Endodermal cell (in vitro differentiated cells): ENCODE measurements around the gene CTAGE9. TPM values are rescaled to one million over a fixed set of nuclear protein-coding genes. Genes with fewer than 3 reads are reported as not detected.
"Not testable (repeated sequence)": the region's sequence is repeated elsewhere in the genome, so short reads cannot be mapped to it uniquely, and the experiment has no call there.

Experiments
- DNase-seq: peaks from one replicate; pipeline ENCODE4 v3.0.0-alpha.2; 2017
- H3K27ac ChIP-seq: 2 replicates; pipeline ENCODE4 v1.5.1; 2013; ENCODE audit warnings: mild to moderate bottlenecking, low read depth, low read length, moderate library complexity
- H3K27me3 ChIP-seq: 2 replicates; pipeline ENCODE4 v1.6.1; 2013; ENCODE audit warnings: mild to moderate bottlenecking, low read length, moderate library complexity; ENCODE audit not compliant: insufficient read depth, control insufficient read depth, poor library complexity, severe bottlenecking
- H3K36me3 ChIP-seq: 2 replicates; pipeline ENCODE4 v1.7.0; 2013; ENCODE audit warnings: mild to moderate bottlenecking, low read length, moderate library complexity; ENCODE audit not compliant: control insufficient read depth, insufficient read depth
- H3K4me1 ChIP-seq: one replicate; pipeline ENCODE4 v1.7.0; 2013; ENCODE audit warnings: low read length; ENCODE audit not compliant: control insufficient read depth, insufficient read depth
- H3K4me3 ChIP-seq: 2 replicates; pipeline ENCODE4 v1.5.1; 2013; ENCODE audit warnings: mild to moderate bottlenecking, low read length, moderate library complexity
- H3K9ac ChIP-seq: 2 replicates; pipeline ENCODE4 v1.6.1; 2013; ENCODE audit warnings: mild to moderate bottlenecking, low read length, moderate library complexity; ENCODE audit not compliant: poor library complexity, severe bottlenecking; ENCODE audit errors: extremely low read depth
- H3K9me3 ChIP-seq: 2 replicates; pipeline ENCODE4 v1.6.1; 2013; ENCODE audit warnings: mild to moderate bottlenecking, low read length, moderate library complexity; ENCODE audit not compliant: control insufficient read depth
- H3K27ac Mint-ChIP-seq: 2 replicates; pipeline ENCODE4 v1.8.0; 2020; ENCODE audit warnings: mixed read lengths
- H3K27me3 Mint-ChIP-seq: 2 replicates; pipeline ENCODE4 v1.8.0; 2021; ENCODE audit warnings: mild to moderate bottlenecking, mixed read lengths; ENCODE audit not compliant: insufficient read depth
- H3K36me3 Mint-ChIP-seq: 2 replicates; pipeline ENCODE4 v1.8.0; 2020; ENCODE audit warnings: low read depth, mixed read lengths
- H3K4me1 Mint-ChIP-seq: 2 replicates; pipeline ENCODE4 v1.8.0; 2020; ENCODE audit warnings: mixed read lengths
- H3K4me3 Mint-ChIP-seq: 2 replicates; pipeline ENCODE4 v1.8.0; 2020; ENCODE audit warnings: mild to moderate bottlenecking, moderate library complexity, mixed read lengths
- H3K9me3 Mint-ChIP-seq: 2 replicates; pipeline ENCODE4 v1.8.0; 2020; ENCODE audit warnings: mild to moderate bottlenecking, mixed read lengths
- WGBS, 2 experiments: methylation state at CpG; one replicate each; pipeline versions ENCODE4 v1.1.5 to v1.1.7; 2013; ENCODE audit warnings: missing lambda C conversion rate in 2 of 2, mixed read lengths in 1 of 2; ENCODE audit not compliant: insufficient coverage in 1 of 2, insufficient read length in 1 of 2; 5-methylcytosine and 5-hydroxymethylcytosine counted together
- long read RNA-seq, 4 experiments: library from polyadenylated mRNA in 2 of 4; library from RNA in 1 of 4; library from capped mRNA in 1 of 4; stranded (forward) in 3 of 4; unstranded in 1 of 4; transcript quantifications; one replicate each; pipeline ENCODE4 v2.0.0, GENCODE V29; 2020 to 2021; ENCODE audit warnings: inconsistent platforms in 1 of 4
- polyA plus RNA-seq, 2 experiments: library from polyadenylated mRNA; stranded (reverse); fragments of 50-300 nt; gene quantifications; one replicate each; pipeline ENCODE4 v1.2.3, GENCODE V29; 2013
- total RNA-seq, 2 donors: library from RNA; stranded (reverse); fragmentation: NEBNext Ultra II Directional in 1 of 2; extraction: Animal tissue kit (Norgen Biotek cat#: 25700) in 1 of 2; gene quantifications; 2 replicates in 1 of 2; 3 replicates in 1 of 2; pipeline ENCODE4 v1.2.1, GENCODE V29; 2021
- TF ChIP-seq, protein P1 (sequence below): fragments of 200-600 bp; sonication (generic); conservative IDR thresholded peaks from 2 replicates; pipeline ENCODE4 v1.5.0; 2021; ENCODE audit warnings: antibody characterized with exemption, mild to moderate bottlenecking

The CTAGE9 gene, protein sequence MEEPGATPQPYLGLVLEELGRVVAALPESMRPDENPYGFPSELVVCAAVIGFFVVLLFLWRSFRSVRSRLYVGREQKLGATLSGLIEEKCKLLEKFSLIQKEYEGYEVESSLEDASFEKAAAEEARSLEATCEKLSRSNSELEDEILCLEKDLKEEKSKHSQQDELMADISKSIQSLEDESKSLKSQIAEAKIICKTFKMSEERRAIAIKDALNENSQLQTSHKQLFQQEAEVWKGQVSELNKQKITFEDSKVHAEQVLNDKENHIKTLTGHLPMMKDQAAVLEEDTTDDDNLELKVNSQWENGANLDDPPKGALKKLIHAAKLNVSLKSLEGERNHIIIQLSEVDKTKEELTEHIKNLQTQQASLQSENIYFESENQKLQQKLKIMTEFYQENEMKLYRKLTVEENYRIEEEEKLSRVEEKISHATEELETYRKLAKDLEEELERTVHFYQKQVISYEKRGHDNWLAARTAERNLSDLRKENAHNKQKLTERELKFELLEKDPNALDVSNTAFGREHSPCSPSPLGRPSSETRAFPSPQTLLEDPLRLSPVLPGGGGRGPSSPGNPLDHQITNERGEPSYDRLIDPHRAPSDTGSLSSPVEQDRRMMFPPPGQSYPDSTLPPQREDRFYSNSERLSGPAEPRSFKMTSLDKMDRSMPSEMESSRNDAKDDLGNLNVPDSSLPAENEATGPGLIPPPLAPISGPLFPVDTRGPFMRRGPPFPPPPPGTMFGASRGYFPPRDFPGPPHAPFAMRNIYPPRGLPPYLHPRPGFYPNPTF
- total RNA-seq, result not detected
- polyA plus RNA-seq (2013, experiment 1 of 2), result not detected
- polyA plus RNA-seq (2013, experiment 2 of 2), result not detected
- long read RNA-seq, experiment 1, result 0 reads
- long read RNA-seq, experiment 2, result 0 reads
- long read RNA-seq, experiment 3, result 0 reads
- long read RNA-seq, experiment 4, result 0 reads

DNA sequence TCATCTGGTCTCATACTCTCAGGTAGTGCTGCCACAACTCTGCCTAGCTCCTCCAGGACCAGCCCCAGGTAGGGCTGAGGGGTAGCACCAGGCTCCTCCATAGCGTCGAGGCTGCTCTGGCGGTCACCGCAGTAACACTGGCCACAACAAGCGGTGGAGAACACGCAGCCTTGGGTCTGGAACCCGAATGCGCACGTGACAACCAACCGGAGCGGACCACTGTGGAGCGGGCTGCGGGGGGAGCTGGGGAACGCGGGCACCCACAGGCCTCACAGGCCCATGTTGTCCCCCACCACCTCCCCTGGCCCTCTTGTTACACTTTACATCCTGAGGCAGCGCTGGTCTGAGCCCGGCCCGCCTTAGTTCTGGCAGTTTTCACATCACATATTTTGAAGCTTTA is at the start of gene CTAGE9:
TSS of gene CTAGE9 (minus strand) at position 101 of the 400 bp plus-strand sequence. CDS start at position 101, 0 bp downstream.
- not testable (repeated sequence) for H3K9me3 Mint-ChIP-seq, H3K36me3 Mint-ChIP-seq, H3K36me3 ChIP-seq, H3K27me3 ChIP-seq, H3K4me1 Mint-ChIP-seq, H3K9me3 ChIP-seq, H3K4me3 ChIP-seq, DNase-seq, H3K4me1 ChIP-seq, H3K27ac Mint-ChIP-seq, H3K9ac ChIP-seq, H3K27ac ChIP-seq, H3K4me3 Mint-ChIP-seq, H3K27me3 Mint-ChIP-seq
- 95% methylated on average over 5 of the region's 18 CpGs; no CpG with 5 or more reads in 1 of the 2 experiments for WGBS, 2 experiments

DNA sequence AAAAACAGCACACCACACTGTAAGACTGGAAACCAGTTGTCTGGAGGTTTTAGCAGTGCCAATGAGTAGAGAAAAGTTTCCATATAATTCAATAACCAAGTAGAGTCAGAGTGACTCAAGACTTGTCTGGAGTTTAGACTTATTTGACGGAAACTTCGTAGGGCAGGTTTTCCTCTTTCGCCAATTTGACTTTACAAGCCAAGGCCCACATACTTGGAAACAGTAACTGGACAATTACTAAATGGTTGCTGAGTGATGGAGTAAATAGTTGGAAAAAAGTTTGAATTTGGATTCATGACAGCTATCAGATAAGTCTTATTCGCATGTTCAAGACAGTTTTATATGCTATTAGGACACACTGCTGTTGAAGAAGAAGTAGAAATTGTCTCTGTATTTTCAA is 48.1 kb upstream of the CTAGE9 start:
- WGBS, 2 experiments, result 91 to 92% methylated on average over 4 of the region's 4 CpGs
- Mint-ChIP-seq H3K4me1 (peaks cover 7% of the 10 kb centered on the region), H3K27ac (no peak overlapping the region), H3K9me3 (no peaks in the 10 kb centered on the region), H3K27me3 (peaks cover 11% of the 10 kb centered on the region), H3K4me3 (no peak overlapping the region), H3K36me3 (no peaks in the 10 kb centered on the region)
- no peaks in the 10 kb centered on the region for H3K27me3 ChIP-seq
- no peak for DNase-seq
- no peak overlapping the region for H3K27ac ChIP-seq
- no peaks in the 10 kb centered on the region for H3K36me3 ChIP-seq
- TF ChIP-seq, protein P1, sequence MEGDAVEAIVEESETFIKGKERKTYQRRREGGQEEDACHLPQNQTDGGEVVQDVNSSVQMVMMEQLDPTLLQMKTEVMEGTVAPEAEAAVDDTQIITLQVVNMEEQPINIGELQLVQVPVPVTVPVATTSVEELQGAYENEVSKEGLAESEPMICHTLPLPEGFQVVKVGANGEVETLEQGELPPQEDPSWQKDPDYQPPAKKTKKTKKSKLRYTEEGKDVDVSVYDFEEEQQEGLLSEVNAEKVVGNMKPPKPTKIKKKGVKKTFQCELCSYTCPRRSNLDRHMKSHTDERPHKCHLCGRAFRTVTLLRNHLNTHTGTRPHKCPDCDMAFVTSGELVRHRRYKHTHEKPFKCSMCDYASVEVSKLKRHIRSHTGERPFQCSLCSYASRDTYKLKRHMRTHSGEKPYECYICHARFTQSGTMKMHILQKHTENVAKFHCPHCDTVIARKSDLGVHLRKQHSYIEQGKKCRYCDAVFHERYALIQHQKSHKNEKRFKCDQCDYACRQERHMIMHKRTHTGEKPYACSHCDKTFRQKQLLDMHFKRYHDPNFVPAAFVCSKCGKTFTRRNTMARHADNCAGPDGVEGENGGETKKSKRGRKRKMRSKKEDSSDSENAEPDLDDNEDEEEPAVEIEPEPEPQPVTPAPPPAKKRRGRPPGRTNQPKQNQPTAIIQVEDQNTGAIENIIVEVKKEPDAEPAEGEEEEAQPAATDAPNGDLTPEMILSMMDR, result no peak
- H3K4me3 ChIP-seq, result no peak overlapping the region
- H3K9ac ChIP-seq, result no peak overlapping the region
- no peaks in the 10 kb centered on the region for H3K9me3 ChIP-seq
- no peaks in the 10 kb centered on the region for H3K4me1 ChIP-seq

DNA sequence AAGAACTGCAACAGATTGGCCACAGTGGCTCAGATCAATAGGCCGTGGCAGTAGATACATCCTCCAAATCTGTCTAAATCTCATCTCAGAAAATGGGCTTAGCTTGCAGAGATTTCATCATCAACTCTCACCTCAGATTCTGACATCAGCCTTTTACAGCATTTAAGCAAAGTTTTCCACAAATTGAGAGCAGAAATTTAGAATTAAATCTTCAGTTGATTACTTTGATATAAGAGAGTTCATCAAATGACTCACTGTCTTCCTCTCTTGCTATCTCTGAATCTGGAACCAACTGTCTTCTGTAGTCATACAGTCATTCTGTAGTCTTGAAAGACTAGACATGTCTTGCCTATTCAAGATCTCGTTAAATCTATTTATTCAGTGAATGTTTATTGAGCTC is 45.2 kb upstream of the CTAGE9 start:
- no peak overlapping the region for H3K27ac Mint-ChIP-seq

More for the DNA sequence above, 45.2 kb upstream of the CTAGE9 start:
- no peaks in the 10 kb centered on the region for H3K27me3 ChIP-seq
- WGBS, 2 experiments, result 98 to 100% methylated on average over 2 of the region's 2 CpGs
- no peaks in the 10 kb centered on the region for H3K4me1 ChIP-seq
- H3K36me3 ChIP-seq, result no peaks in the 10 kb centered on the region
- Mint-ChIP-seq H3K36me3 (no peaks in the 10 kb centered on the region), H3K4me1 (peaks cover 7% of the 10 kb centered on the region), H3K27me3 (peaks cover 1% of the 10 kb centered on the region), H3K9me3 (peaks cover 3% of the 10 kb centered on the region), H3K4me3 (no peak overlapping the region)
- no peak overlapping the region for H3K4me3 ChIP-seq
- TF ChIP-seq, protein P1, result no peak
- no peak overlapping the region for H3K27ac ChIP-seq
- no peak for DNase-seq
- H3K9me3 ChIP-seq, result peaks cover 4% of the 10 kb centered on the region
- H3K9ac ChIP-seq, result no peak overlapping the region
